Stimulated activated CD8-positive, alpha-beta memory T cell treated with anti-CD3 and anti-CD28 coated beads, Interleukin-12 subunit alpha, Interleukin-12 subunit beta, amount 100 ng/mL, for 24 hours (primary cell): Measurements from ENCODE around the gene APPL2.

ENCODE experiments used
- DNase-seq: peaks from one replicate; pipeline ENCODE4 v3.0.0-alpha.2; 2020; ENCODE audit errors: extremely low read depth

The APPL2 gene, protein sequence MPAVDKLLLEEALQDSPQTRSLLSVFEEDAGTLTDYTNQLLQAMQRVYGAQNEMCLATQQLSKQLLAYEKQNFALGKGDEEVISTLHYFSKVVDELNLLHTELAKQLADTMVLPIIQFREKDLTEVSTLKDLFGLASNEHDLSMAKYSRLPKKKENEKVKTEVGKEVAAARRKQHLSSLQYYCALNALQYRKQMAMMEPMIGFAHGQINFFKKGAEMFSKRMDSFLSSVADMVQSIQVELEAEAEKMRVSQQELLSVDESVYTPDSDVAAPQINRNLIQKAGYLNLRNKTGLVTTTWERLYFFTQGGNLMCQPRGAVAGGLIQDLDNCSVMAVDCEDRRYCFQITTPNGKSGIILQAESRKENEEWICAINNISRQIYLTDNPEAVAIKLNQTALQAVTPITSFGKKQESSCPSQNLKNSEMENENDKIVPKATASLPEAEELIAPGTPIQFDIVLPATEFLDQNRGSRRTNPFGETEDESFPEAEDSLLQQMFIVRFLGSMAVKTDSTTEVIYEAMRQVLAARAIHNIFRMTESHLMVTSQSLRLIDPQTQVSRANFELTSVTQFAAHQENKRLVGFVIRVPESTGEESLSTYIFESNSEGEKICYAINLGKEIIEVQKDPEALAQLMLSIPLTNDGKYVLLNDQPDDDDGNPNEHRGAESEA

DNA sequence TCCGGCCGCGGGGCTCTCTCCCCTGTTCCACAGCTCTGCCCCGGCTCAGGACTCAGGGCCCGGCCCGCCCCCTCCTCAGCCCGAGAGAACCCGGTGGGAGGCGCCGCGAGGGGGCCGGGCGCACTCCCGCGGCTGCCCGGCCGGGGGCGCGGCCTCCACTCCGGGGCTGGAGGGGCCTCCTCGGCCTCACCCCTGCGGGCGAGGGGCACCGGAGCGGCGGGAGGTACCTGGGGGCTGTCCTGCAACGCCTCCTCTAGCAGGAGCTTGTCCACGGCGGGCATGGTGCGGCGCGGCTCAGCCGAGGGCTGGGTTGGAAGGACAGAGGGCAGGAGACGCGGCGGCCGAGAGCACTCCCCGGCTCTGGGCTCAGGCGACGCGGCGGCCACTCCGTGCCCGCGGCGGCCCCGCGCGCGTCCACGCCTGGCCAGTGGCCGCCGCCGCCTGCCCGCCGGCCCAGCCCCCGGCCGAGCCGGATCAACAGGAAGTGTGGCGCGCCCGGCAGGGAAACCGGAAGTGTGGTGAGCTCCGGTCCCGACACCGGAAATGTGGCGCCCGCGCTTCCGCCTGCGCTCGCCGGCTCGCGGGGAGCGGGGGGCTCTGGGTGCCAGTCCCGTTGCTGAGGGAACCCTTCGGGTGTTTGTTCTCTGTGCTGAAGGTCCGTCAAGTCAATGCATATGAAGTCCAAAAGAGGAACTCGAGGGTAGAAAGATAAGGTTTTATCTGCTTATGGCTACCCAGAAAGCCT is at the start of gene APPL2:
Gene APPL2 (minus strand): TSS at position 443 of the 745 bp plus-strand sequence. CDS start 162 bp downstream, at position 281.
- peak; percentile 63 for DNase-seq

DNA sequence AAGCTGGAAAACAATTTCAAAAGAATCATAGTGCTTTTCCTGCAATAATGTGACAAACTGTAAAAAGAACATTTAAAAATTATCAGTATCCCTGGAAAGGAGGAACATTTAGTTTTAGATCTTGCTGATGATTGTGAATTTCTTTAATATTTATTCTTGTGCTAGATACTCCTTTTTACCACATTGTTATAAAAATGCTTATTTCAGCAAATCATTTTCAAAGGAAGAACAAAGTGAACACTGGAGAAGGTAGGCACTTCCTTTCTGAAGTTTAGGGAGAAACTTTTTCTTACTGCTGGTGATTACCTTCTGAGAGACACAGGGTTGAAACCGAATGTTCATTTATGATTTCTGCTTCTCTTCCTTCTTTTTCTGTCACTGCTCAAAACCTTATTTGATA is 49.4 kb upstream of the APPL2 start:
- no peak for DNase-seq

DNA sequence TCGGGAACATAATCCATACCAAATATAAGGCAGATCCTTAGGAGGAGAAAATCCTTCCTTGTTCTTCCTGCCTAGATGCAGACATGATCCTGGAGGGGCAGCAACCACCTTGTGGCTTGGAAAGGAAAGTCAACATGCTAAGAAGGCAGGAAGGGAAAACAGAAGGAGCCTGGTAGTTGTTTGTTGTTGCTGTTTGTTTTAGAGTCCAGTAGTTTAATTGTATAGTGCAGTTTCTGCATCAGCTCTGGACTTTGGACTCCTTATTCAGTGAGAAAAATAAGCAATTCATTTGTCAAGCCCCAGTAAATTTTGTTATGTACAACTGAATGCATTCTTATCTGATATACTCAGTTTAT is 45.7 kb upstream of the APPL2 start:
- DNase-seq, result no peak

DNA sequence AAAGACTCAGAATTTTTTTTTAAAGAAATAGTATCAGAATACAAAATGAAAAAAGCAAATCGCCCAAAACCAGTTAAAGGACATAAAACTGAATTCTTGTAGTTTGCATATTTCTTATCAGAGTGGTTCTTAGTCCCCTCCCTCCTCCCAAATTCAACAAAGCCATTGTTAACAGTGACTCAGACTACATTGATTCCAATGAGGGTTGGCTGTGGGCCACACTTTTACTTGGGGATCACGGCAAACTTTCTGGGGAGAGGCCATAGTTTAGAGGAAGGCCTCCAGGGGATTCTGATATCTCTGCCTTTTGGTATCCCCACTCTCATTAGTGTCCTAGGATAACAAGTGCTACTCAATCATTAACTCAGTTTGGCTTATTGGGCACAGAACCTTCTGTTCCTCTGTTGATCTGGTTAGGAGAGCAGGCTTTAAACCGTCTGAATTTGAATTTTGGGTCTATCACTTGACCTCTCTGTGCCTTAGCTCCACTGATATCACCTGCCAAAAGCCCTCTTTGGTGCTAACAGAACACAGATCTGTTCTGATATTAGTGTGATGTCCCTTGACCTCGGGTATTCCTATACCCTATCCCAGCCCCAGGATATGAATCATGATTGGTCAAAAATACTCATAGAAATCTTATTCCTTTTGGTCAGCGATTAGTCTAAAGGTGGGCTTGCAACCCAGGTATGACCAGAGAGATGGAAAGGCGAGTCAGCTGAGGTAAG is 45.2 kb upstream of the APPL2 start:
- DNase-seq, result no peak

DNA sequence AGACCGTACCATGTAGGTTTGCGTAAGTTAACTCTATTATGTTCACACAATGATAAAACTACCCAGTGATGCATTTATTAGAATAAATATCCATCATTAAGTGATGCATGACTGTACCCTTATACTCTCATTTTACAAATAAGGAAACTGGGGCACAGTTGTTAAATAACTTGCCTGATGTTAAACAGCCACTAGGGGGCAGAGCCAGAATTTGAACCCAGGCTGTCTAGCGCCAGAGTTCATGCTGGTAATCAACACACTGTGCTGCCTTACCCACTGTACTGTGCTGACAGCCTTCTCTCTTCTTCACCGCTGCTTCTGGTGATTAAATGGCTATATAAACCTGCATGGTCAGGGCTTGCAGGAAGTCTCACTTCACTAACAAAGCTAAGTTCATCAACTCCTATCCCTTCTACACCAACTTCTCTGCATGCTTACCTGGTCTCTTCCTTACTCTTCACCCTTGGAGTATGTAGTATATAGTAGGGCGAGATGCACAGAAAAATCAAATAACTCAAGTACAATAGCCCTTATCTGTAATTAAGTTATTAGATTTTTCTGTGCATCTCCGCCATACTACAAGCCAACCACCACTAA is 43.6 kb upstream of the APPL2 start:
- DNase-seq, result no peak

DNA sequence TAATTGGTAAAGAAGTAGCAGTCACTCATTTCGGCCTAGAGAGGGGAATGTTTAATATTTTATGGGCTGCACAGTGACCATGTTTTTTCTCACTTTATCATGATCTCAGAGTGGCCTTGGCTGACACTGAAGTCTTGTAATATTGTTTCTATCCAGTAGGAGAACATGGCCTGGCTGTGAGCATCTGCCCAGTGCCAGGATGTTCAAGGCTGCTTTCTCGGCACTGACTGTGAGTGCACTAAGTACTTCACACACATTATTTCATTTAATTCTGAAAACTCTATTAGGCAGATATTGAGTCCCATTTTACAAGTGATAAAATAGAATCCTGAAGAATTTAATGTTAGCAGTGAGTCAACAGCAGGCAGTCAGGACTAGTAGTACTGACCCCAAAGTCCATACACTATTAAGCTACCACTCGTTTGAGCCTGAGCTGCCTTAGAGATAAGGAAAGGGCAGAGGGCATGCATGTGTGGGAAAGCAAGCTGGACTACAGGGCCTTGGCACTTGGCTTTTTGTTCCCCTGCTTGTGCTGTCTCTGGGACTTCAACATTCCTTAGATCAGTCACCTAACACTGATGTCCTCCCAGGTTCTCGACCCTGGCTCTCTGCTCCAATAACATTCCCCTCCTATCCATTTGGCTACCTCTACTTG is 42.2 kb upstream of the APPL2 start:
- DNase-seq, result no peak

DNA sequence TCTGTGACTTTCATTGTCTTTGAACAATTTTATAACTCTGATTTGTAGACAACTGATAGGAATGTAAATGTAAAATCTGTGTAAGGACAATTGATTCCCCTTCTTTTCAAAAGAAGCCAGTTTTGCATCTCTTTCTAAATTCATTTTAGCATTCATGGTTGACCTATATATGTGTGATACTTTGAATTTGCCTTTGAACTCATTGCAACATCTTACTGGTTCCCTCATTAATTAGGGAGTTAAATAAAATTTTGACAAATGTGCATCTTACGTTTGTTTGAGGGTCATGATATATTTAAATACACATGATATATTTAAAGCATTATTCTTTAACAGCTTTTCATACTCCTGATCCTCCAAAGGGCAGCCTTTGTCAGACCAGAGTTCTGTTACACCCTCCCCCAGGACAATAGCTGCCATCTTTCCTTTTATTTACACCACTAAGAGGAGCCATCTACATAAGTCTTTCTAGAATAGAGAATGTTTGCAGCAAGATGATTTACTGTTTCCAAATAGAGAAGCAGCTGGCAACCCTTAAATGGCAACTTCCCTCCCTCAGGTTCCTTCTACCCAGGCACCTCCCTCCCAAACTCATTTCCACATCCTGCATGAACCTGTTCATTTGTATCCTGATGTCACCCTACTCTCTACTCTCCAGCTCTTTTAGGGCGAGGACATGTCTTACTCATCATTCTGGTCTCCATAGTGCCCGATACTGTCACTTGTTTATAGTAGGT is 40.2 kb upstream of the APPL2 start:
- no peak for DNase-seq

DNA sequence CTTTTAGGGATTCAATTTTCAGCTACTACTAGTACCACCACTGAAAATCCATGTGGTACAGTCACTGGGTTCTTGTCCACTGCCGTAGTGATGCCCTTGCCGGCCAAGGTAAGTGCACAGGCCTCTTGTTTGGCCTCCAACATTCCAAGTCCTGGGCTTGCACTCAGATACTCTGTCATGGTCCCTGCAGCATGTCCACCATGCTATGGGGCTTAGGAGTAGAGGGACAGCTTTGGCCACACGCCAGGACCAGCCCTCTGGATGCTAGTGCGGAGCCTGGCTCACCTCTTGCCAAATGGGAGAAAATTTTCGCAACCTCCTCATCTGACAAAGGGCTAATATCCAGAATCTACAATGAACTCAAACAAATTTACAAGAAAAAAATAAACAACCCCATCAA is 38.6 kb upstream of the APPL2 start:
- DNase-seq, result no peak

DNA sequence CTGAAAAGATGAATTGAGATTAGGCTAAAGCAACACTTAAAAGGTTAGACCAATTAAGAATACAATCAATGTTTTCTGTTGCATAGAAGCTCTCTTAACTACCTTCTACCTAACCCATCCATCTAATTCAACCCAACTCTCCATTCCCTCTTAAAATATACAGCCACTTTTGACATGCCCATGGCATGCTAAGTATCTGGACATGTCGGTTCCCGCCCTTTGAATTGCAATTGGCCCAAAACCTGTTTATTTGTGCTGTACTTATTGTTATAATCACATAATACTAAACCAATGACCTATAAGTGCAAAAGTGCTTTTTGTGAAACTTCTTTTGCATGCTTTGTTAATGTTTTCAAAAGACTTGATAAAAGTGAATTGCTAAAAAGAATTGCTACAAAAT is 37.6 kb upstream of the APPL2 start:
- DNase-seq, result no peak

DNA sequence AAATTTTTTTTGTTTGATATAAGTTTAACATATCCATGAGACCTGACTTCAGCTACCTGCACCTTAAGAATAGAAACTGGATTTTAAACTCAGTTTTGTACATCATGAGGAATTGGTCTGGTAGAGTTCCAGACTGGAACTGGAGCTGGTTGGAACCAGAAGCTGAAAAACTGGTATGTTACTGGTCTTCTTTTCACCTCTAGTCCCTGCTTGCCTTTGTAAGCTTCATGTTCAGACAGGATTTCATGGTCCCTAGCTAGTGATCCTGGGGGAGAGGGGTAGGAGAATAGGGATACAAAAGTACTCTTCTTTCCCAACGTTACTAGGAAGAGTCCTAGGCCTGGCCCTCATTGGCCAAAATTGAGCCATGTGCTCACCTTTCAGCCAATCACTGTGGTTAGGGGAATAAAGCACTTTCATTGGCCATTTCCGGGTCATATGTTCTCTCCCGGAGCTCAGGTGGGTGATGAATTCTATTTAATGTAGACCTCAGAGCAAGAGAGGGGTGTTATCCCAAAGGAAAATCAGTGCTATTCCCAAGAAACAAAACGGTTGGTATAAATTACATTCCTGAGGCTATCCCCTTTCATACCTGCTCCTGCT is 36.9 kb upstream of the APPL2 start:
- no peak for DNase-seq

DNA sequence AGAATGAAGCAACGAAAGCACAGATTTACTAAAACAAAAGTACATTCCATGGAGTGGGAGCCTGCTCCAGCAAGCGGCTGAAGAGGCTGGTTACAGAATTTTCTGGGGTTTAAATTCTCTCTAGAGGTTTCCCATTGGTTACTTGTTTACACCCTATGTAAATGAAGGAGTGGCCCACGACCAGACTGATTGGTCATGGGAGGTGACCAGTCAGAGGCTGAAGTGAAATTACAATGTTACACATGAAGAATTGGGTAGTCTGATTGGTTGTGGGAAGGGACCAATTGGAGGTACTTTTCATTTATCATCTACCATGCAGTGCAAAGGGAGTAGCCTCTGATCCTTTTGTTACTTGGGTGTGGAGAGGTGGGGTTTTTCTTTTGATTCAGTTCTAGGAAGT is 36.2 kb upstream of the APPL2 start:
- DNase-seq, result no peak

DNA sequence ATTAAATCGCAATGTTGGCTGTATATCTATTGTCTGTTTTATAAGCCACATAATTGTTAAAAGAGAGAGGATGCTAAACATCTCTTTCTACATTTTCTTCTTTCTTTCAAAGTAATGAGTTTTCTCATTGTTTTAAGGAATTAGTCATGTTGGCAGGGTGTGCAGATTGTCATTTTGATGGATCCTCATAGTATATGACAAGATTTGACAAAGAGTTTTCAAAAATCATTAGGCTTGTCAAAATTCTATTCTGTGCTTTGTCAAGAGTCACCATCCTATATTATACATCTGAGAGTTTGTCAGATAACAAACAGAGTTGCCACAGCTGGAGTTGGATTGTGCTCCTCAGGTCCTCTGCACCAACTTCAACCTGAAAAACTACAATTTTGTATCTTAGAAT is 35.4 kb upstream of the APPL2 start:
- no peak for DNase-seq

DNA sequence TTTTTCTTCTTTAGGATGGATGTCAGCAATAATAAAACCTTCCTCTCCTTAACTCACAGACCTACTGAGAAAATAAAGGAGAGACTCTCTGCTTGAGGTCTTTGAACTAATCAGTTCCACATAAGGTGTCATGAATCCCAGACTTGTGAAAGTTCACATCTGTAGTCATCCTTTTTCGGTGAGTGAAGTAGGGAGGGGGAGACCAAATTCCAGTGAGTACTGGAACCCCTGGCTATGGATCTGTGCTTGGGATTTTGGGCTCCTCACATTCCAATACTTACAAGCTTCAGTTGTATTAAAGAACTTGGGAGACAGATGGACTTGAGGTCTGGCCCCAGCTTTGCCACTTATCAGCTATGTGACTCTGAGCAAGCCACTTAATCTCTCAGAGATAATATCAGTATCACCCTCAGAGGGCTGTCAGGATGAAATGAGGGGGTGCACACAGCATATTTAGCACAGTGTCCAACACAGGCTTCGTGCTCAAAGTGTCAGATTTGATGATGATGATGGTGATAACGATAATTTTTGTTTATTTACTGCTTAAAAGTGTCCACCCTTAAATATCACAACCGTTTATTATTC is 34.8 kb upstream of the APPL2 start:
- no peak for DNase-seq

DNA sequence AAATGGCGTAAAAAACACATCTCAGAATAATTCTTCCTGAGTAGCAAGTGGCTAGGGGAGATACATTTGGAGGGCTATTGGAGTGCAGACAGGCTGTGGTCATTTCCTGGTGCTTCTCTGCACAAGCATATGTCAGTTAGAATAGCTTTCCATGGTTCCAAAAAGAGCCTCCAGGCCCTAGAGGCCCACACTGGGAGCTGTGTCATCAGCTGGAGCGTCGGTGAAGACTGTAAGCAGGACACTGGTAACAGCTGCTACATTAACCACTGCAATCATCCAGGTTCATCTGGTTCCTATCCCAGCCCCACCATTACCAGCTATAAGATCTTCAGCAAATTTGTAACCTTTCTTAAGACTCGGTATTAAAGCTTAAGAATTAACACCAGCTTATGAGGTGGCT is 31.7 kb upstream of the APPL2 start:
- DNase-seq, result no peak

DNA sequence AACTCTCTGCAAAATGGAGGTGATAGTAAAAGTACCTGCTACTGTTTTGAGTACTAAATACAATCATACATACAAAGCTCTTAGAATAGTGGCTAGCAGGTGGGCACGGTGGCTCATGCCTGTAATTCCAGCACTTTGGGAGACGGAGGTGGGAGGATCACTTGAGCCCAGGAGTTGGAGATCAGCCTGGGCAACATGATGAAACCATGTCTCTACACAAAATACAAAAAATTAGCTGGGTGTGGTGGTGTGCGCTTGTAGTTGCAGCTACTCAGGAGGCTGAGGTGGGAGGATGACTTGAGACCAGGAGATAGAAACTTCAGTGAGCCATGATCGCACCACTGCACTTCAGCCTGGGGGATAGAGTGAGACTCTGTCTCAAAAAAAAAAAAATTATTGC is 28.8 kb upstream of the APPL2 start:
- DNase-seq, result no peak

DNA sequence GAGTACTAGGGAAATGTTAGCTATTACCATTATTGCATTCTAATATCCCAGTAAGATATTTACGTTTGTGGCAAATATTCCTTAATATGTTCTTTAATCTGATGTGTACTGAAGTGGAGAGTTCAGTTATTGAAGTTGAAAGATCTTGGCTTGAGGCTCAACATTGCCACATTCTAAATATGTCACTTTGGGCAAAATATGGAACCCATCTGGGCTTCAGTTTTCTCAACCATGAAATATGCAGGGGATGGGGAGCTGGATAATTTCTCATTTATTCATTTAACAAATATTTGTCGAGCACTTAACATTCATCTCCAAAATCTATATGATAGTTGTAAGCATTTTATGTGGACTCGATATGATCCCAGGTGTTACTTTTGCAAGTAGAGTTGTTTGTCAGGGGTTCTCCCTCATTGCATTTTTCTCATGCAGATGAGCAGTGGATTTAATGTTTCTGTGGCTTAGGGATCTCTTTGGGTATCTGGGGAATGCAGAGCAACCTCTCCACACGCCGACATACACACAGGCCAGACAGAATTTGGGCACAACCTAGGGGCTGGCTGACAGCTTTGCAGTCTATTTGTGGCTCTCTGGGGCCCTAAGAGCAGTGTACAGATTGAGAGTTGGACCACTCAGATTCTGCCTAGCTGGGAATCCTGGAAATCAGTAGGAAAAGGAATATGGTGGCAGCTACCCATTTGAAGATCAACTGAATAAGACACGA is 26.6 kb upstream of the APPL2 start:
- no peak for DNase-seq

DNA sequence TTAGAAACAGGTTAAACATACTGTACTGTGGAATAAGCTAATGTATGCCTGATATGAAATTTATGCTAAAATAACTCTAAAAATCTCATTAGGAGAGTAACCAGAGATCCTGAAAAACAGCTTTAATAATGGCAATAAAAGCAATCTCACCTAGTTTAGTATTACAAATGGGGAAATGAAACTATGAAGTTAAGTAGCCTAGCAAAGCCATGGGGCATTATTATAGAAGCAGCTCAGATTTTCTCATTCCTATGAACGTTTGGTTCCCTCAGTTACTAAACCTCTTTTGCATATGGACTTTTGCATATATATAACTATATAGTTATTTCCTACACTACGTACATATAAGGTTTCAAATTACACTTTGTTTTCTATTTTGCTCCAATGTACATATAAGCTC is 25.0 kb upstream of the APPL2 start:
- DNase-seq, result no peak

DNA sequence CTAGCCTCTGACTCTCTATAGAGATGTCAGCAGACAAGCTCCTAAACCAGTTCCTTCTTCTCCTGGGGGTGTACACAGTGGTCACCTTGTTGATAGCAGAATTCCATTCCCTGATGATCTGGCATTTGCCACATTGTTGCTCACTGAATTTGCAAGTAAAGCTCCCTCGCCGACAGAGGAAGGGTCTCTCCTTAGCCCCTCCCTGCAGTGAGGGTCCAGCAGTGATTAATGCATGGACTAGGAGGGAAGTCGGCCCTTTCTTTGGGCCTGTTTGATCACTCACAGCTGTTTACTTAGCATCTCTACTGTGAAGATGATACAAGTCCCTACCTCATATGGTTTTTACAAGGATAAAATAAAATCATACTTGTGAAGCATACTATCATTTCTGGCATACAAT is 23.3 kb upstream of the APPL2 start:
- no peak for DNase-seq

DNA sequence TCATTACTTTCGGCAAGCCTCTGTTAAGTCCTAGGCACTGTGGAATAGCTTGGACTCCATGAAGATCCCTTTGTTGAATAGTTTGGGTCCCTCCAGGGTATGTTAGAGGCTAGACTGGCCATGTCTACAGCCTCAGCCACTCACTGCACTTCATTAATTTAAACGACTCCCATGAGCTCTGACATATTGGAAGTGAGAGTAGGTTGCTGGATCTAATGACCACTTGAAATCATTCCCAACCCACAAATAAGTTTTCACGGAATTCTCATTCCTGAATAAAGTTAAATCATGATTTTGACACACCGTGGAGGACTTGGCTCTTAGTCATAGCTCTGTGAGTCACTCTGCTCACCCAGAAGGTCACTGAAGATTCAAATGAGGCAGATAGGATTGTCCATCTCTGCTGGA is 21.4 kb upstream of the APPL2 start:
- no peak for DNase-seq
